ENCODE data around the gene GAL3ST3.
"Not testable (repeated sequence)": the region's sequence is repeated elsewhere in the genome, so short reads cannot be mapped to it uniquely, and the experiment has no call there.

Gene GAL3ST3

GRCh38 chr11:66078949-66079348 lies 30.0 kb upstream of the GAL3ST3 start:
- H3K27me3 ChIP-seq (ENCODE audit: control insufficient read depth, insufficient read depth, low read length); H3K36me3 ChIP-seq (ENCODE audit: control insufficient read depth, insufficient read depth, low read length); H3K4me3 ChIP-seq (ENCODE audit: low read length); H3K9ac ChIP-seq (ENCODE audit: low read length); H3K9me3 ChIP-seq (ENCODE audit: control insufficient read depth, low read length): not testable (repeated sequence)
- peaks cover 32% of the 10 kb centered on the region for H3K4me1 ChIP-seq (ENCODE audit: control insufficient read depth, insufficient read depth, low read length)

- Histone ChIP-seq H3K9me3 (ENCODE audit: control insufficient read depth, low read length) (no peaks in the 10 kb centered on the region), H3K9ac (ENCODE audit: low read length) (no peak overlapping the region), H3K27me3 (ENCODE audit: control insufficient read depth, insufficient read depth, low read length) (no peaks in the 10 kb centered on the region), H3K36me3 (ENCODE audit: control insufficient read depth, insufficient read depth, low read length) (no peaks in the 10 kb centered on the region), H3K4me1 (ENCODE audit: control insufficient read depth, insufficient read depth, low read length) (peaks cover 24% of the 10 kb centered on the region), H3K4me3 (ENCODE audit: low read length) (no peak overlapping the region)
Observed at GRCh38 chr11:66077927-66078326, 29.0 kb upstream of the GAL3ST3 start.

GRCh38 chr11:66076561-66076960 lies 27.6 kb upstream of the GAL3ST3 start:
- Histone ChIP-seq H3K9ac (ENCODE audit: low read length) (no peak overlapping the region), H3K27me3 (ENCODE audit: control insufficient read depth, insufficient read depth, low read length) (no peaks in the 10 kb centered on the region), H3K4me1 (ENCODE audit: control insufficient read depth, insufficient read depth, low read length) (peaks cover 24% of the 10 kb centered on the region), H3K36me3 (ENCODE audit: control insufficient read depth, insufficient read depth, low read length) (no peaks in the 10 kb centered on the region), H3K4me3 (ENCODE audit: low read length) (no peak overlapping the region), H3K9me3 (ENCODE audit: control insufficient read depth, low read length) (no peaks in the 10 kb centered on the region)

- H3K9me3 ChIP-seq (ENCODE audit: control insufficient read depth, low read length) = no peaks in the 10 kb centered on the region
- no peak overlapping the region for H3K4me3 ChIP-seq (ENCODE audit: low read length)
- no peaks in the 10 kb centered on the region for H3K27me3 ChIP-seq (ENCODE audit: control insufficient read depth, insufficient read depth, low read length)
- H3K36me3 ChIP-seq (ENCODE audit: control insufficient read depth, insufficient read depth, low read length) = no peaks in the 10 kb centered on the region
- H3K9ac ChIP-seq (ENCODE audit: low read length) = no peak overlapping the region
- peaks cover 17% of the 10 kb centered on the region for H3K4me1 ChIP-seq (ENCODE audit: control insufficient read depth, insufficient read depth, low read length)
Observed at GRCh38 chr11:66075273-66075672, 26.3 kb upstream of the GAL3ST3 start.

GRCh38 chr11:66073669-66074068 lies 24.7 kb upstream of the GAL3ST3 start:
- H3K4me1 ChIP-seq (ENCODE audit: control insufficient read depth, insufficient read depth, low read length) = peaks cover 17% of the 10 kb centered on the region
- no peak overlapping the region for H3K4me3 ChIP-seq (ENCODE audit: low read length)
- H3K9me3 ChIP-seq (ENCODE audit: control insufficient read depth, low read length) = no peaks in the 10 kb centered on the region
- no peaks in the 10 kb centered on the region for H3K36me3 ChIP-seq (ENCODE audit: control insufficient read depth, insufficient read depth, low read length)
- no peak overlapping the region for H3K9ac ChIP-seq (ENCODE audit: low read length)
- H3K27me3 ChIP-seq (ENCODE audit: control insufficient read depth, insufficient read depth, low read length) = no peaks in the 10 kb centered on the region

- Histone ChIP-seq H3K36me3 (ENCODE audit: control insufficient read depth, insufficient read depth, low read length) (peaks cover 1% of the 10 kb centered on the region), H3K9ac (ENCODE audit: low read length) (no peak overlapping the region), H3K4me3 (ENCODE audit: low read length) (no peak overlapping the region), H3K27me3 (ENCODE audit: control insufficient read depth, insufficient read depth, low read length) (no peaks in the 10 kb centered on the region), H3K4me1 (ENCODE audit: control insufficient read depth, insufficient read depth, low read length) (peaks cover 27% of the 10 kb centered on the region), H3K9me3 (ENCODE audit: control insufficient read depth, low read length) (no peaks in the 10 kb centered on the region)
Observed at GRCh38 chr11:66072518-66072917, 23.6 kb upstream of the GAL3ST3 start.

GRCh38 chr11:66072081-66072480 lies 23.1 kb upstream of the GAL3ST3 start:
- H3K27me3 ChIP-seq (ENCODE audit: control insufficient read depth, insufficient read depth, low read length) = no peaks in the 10 kb centered on the region
- no peak overlapping the region for H3K9ac ChIP-seq (ENCODE audit: low read length)
- no peak overlapping the region for H3K4me3 ChIP-seq (ENCODE audit: low read length)
- peaks cover 5% of the 10 kb centered on the region for H3K36me3 ChIP-seq (ENCODE audit: control insufficient read depth, insufficient read depth, low read length)
- H3K4me1 ChIP-seq (ENCODE audit: control insufficient read depth, insufficient read depth, low read length) = peaks cover 27% of the 10 kb centered on the region
- no peaks in the 10 kb centered on the region for H3K9me3 ChIP-seq (ENCODE audit: control insufficient read depth, low read length)

GRCh38 chr11:66071381-66071801 lies 22.4 kb upstream of the GAL3ST3 start:
- peaks cover 12% of the 10 kb centered on the region for H3K36me3 ChIP-seq (ENCODE audit: control insufficient read depth, insufficient read depth, low read length)
- peak overlapping the region; percentile 53 for H3K9ac ChIP-seq (ENCODE audit: low read length)
- H3K4me1 ChIP-seq (ENCODE audit: control insufficient read depth, insufficient read depth, low read length) = peaks cover 27% of the 10 kb centered on the region
- no peaks in the 10 kb centered on the region for H3K9me3 ChIP-seq (ENCODE audit: control insufficient read depth, low read length)
- no peak overlapping the region for H3K4me3 ChIP-seq (ENCODE audit: low read length)
- no peaks in the 10 kb centered on the region for H3K27me3 ChIP-seq (ENCODE audit: control insufficient read depth, insufficient read depth, low read length)

- H3K4me3 ChIP-seq (ENCODE audit: low read length) = no peak overlapping the region
- no peaks in the 10 kb centered on the region for H3K9me3 ChIP-seq (ENCODE audit: control insufficient read depth, low read length)
- H3K4me1 ChIP-seq (ENCODE audit: control insufficient read depth, insufficient read depth, low read length) = peaks cover 27% of the 10 kb centered on the region
- no peaks in the 10 kb centered on the region for H3K27me3 ChIP-seq (ENCODE audit: control insufficient read depth, insufficient read depth, low read length)
- peaks cover 13% of the 10 kb centered on the region for H3K36me3 ChIP-seq (ENCODE audit: control insufficient read depth, insufficient read depth, low read length)
- H3K9ac ChIP-seq (ENCODE audit: low read length) = peak overlapping the region; percentile 53
Observed at GRCh38 chr11:66070604-66071380, 21.8 kb upstream of the GAL3ST3 start.

- H3K4me1 ChIP-seq (ENCODE audit: control insufficient read depth, insufficient read depth, low read length) = peaks cover 27% of the 10 kb centered on the region
- peaks cover 13% of the 10 kb centered on the region for H3K36me3 ChIP-seq (ENCODE audit: control insufficient read depth, insufficient read depth, low read length)
Observed at GRCh38 chr11:66069715-66070603, 21.0 kb upstream of the GAL3ST3 start, which contains the start of gene PACS1. Gene PACS1 (plus strand): TSS chr11:66070272. CDS start chr11:66070487, 215 bp downstream.

GRCh38 chr11:66068923-66069714 lies 20.2 kb upstream of the GAL3ST3 start:
- no peaks in the 10 kb centered on the region for H3K9me3 ChIP-seq (ENCODE audit: control insufficient read depth, low read length)
- no peak overlapping the region for H3K4me3 ChIP-seq (ENCODE audit: low read length)
- H3K4me1 ChIP-seq (ENCODE audit: control insufficient read depth, insufficient read depth, low read length) = peaks cover 27% of the 10 kb centered on the region
- H3K36me3 ChIP-seq (ENCODE audit: control insufficient read depth, insufficient read depth, low read length) = peaks cover 13% of the 10 kb centered on the region
- H3K9ac ChIP-seq (ENCODE audit: low read length) = peak overlapping the region; percentile 72
- H3K27me3 ChIP-seq (ENCODE audit: control insufficient read depth, insufficient read depth, low read length) = no peaks in the 10 kb centered on the region

More at GRCh38 chr11:66069715-66070603, 21.0 kb upstream of the GAL3ST3 start, which contains the start of gene PACS1:
- Histone ChIP-seq H3K9me3 (ENCODE audit: control insufficient read depth, low read length) (no peaks in the 10 kb centered on the region), H3K4me3 (ENCODE audit: low read length) (no peak within 1 kb of the TSS), H3K9ac (ENCODE audit: low read length) (peak within 1 kb of the TSS; percentile 72), H3K27me3 (ENCODE audit: control insufficient read depth, insufficient read depth, low read length) (no peaks in the 10 kb centered on the region)

Measured in mucosa of stomach (tissue), 1 donor.